HG03103 (cell line): ENCODE results near the gene E2F7.

Experiments
- ATAC-seq: cut with Tn5 transposase; IDR thresholded peaks from one replicate; pipeline ENCODE4 v1.9.1; 2021; ENCODE audit warnings: low read depth; ENCODE audit not compliant: unreplicated experiment

The E2F7 gene

GRCh38 chr12:77023501-77023900 lies 41.9 kb downstream of the E2F7 start:
- ATAC-seq = no peak

GRCh38 chr12:77019920-77020319 lies 45.4 kb downstream of the E2F7 start:
- no peak for ATAC-seq

GRCh38 chr12:77016606-77017005 lies 48.8 kb downstream of the E2F7 start:
- ATAC-seq = no peak

DNA sequence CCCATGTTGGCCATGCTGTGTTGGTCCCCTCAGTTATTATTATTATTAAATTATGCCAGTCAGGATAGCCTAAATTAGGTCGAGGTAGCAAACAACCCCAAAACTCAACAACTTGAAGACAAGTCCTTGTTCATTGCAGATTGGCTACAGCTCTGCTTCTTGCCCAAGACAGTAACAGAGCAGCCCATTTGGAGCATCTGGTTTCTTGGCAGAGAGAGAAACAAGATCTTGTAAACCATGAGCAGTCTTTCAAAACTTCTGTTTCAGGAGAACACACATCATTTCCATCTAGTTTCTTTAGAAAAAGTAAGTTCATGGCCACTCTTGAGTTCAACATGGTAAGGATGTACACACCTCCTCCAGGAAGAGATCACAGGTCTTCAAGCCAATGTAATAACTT lies 52.3 kb downstream of the E2F7 start:
- ATAC-seq = no peak

DNA sequence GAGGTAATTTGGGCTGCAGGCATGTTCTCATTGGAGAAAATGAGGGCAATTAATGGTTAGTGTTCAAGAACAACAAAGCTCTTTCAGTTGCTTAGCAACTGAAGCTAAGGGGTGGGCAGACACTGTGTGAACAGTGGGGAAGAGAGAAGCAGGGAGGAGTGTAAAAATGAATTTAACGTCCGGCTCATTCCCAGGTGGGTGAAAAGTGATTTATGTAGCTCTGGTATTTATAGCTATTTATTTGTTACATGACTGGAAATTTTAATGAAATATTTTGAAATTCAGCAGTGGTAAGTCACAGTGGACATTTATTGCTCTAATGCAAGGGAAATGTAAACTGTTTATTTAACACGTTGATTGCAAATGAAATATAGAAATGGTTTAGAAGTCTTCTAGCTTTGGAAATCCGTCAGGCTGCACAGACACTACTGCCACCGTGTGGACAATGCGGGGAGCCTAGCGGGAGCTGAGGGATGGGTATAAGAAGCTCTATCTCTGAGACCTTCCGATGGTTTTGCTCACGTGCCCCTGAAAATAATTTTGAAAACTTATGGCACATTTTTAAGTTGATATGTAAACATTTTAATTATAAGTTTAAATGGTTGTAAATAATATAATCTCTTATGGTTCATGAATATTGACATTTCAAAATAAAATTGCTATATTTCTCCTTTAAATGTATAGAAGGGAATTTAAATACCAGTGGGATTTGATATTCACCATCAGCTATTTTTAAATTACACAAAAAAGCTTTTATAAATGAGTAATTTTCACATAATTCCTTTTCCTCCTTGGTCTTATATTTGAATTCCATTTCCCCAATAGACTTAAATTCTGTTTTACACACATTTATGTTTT lies 54.4 kb downstream of the E2F7 start:
- peak; percentile 97 for ATAC-seq

DNA sequence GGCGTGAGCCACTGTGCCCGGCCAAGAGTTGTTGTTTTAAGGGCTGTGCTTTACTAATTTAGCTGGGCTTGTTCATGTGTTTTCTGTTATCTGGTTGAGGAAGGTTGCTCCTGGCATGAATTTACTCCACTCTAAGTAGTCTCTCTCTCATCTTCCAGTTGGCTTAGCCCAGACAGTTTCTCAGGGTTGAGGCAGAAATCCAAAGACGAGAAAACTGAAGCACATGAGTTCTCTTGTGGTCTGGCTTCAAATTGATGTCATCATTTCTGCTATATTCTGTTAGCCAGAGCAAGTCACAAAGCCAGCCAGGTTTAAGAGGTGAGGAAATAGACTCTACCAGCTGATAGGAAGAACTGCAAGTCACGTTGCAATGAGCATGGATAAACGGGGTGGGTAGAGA lies 57.9 kb downstream of the E2F7 start:
- no peak for ATAC-seq

GRCh38 chr12:77005611-77006098 lies 59.7 kb downstream of the E2F7 start:
- no peak for ATAC-seq

GRCh38 chr12:77003914-77004313 lies 61.5 kb downstream of the E2F7 start:
- ATAC-seq = no peak

DNA sequence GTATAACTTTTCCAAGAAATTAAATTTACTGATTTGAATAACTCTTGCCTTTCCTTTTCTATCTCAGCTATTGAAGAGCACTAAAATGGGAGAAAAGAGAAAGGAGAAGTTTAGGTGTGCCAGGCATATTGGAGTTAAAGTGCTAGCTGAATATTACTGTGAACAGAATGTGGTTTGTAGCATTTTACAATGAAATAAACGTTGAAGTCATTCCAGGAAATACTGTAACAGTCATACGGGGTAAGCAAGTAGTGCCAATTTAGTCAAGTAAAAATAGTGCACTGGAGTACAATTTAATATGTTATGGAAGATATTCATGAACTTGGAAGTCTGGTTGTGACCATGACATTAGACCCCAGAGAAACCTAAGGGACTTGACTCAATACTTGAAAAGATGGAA lies 62.1 kb downstream of the E2F7 start:
- no peak for ATAC-seq

DNA sequence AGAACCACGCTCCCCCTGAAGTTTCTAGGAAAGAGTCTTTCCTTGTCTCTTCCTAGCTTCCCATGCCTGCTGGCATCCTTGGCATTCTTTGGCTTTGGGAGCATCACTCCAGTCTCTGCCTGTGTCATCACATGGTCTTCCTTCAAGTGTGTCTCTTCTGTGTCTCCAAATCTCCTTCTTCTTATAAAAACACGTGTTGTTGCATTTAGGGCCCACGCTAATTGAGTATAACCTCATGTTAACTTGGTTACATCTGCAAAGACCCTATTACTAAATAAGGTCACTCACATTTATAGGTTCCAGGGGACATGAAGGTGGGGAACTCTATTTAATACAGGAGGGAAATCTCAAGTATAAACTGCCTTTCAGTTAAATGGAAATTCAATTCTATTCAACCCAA lies 63.0 kb downstream of the E2F7 start:
- no peak for ATAC-seq

- no peak for ATAC-seq
These were observed 64.1 kb downstream of the E2F7 start for GRCh38 chr12:77001276-77001675.

- ATAC-seq = no peak
These were observed 66.3 kb downstream of the E2F7 start for GRCh38 chr12:76998908-76999556.

DNA sequence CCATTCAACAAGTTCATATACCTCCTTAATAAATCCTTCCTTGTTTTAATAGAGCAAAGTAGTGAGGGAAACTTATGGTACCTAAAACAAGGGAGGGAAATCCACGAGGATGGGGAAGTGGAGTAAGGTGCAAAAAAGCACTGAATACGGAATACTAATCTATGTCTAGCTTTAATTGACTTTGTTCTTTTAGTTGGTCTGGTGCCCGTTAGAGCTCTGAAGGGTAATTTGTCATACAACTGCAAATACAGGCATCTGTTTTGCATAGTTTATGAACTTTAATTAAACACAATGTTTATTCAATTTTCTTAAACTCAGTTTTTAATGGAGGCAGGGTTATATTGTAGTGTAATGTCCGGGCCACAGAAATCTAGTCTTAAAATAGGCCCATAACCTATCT lies 67.0 kb downstream of the E2F7 start:
- no peak for ATAC-seq

DNA sequence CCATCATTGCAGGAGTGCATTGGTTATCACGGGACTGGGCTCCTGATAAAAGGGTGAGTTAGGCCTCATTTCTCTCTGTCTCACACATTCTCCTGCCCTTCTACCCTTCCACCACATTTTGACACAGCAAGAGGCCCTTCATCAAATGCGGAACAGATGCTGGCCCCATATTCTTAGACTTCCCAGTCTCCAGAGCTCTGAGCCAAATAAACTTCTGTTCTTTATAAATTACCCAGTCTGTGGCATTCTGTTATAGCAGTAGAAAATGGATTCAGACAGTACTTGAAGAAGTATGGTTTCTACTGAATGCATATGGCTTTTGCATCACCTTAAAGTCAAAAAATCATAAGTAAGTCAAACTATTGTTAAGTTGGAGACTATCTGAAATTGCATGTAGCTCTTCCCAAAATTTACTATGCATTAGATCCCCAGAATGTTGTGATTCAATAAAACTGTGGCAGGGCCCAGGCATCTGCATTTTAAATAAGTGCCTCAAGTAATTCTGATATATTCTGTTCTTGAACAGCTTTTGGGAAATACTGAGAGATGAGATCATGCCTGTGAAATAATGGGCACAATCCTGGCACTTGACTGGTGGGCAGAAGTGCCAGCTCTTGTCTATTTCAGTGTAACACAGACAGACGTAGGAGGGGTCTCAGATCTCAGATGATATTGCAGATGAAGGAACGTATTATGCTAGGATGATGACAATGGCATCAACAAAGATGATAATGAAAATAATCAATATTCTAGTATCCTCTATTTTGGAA lies 68.2 kb downstream of the E2F7 start:
- ATAC-seq = no peak

DNA sequence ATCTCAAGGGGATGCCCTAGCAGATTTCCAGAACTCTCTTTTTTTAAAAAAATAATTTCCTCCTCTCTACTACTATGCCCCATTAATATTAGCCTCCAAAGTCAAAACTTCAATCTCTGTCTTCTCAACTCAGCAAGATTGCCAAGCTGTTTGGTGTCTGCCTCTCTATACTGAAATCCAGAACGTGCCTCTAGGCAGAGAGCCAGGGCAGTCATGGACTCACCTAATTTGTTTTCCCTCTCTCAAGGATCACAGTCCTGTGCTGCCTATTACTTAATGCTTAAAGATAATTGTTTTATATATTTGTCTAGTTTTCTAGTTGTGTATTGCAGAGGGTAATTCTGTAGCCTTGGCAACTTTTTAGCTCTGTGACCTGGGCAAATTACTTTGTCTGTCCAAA lies 74.7 kb downstream of the E2F7 start:
- ATAC-seq = no peak

- ATAC-seq = no peak
These were observed 80.8 kb downstream of the E2F7 start for GRCh38 chr12:76984566-76984965.

DNA sequence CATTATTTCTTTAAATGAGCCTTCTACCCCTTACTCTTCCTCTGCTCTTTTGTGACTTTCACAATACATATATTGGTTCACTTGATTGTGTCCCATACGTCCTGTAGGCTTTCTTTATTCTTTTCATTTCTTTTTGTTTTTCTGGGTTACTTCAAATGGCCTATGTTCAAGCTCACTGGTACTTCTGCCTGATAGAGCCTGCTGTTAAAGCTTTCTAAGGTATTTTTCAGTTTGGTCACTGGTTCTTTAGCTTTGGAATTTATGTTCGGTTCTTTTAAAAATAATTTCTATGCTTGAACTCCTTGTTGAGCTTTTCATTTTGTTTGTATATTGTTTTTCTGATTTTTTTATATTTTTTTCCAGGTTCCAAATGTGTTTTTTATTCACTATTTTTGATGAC lies 81.9 kb downstream of the E2F7 start:
- no peak for ATAC-seq

GRCh38 chr12:76980196-76980595 lies 85.2 kb downstream of the E2F7 start:
- ATAC-seq = no peak

DNA sequence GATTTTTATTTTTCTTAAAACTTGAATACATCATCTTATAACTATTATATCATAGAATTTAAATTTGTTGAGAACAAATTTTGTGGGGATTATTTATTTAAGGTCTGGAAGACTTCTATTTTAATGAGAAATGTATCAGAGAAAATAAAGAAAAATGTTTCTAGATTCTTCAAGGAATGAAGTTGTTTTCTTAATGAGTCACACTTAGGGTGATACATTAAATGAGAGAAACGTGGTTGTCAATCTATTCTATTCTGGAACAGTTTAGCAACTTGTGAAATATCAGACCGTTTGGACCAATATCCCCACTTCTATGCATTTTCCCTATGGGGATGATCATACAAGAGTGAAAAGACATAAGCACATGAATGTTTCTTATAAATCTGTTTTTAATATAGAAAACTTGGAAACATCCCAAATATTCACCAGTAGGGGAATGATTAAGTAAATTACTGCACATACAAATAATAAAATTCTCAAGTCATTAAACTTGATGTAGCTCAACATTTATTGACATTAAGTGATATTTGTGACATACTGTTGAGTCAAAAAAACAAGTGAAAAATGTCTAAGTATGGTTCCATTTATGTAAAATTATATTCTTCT lies 88.5 kb downstream of the E2F7 start:
- ATAC-seq = no peak
